ENCODE measurements around the gene KRT222.

KRT222 gene

DNA sequence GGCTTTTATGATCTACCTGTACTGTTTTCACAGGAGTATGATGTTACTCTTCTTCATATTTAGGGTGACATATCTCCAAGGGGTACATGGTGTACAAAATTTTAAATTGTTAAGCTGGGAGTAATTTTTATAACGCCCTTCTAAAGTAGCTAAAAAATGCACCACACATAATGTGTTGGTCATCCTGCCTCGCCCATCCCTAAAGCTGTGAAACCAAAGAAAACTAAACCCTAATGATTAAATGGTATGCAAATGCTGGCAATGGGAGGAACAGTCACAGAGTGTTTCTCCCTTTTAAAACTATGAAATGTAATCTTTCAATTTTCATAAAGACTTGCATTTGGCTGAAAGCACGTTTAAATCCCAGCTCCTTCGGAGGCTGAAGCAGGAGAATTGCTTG lies 40.6 kb upstream of the KRT222 start:
- H3K4me3 ChIP-seq (replicated peaks; ENCODE audit: insufficient read depth, low read length), result no peak overlapping the region
- TF ChIP-seq, protein P1, sequence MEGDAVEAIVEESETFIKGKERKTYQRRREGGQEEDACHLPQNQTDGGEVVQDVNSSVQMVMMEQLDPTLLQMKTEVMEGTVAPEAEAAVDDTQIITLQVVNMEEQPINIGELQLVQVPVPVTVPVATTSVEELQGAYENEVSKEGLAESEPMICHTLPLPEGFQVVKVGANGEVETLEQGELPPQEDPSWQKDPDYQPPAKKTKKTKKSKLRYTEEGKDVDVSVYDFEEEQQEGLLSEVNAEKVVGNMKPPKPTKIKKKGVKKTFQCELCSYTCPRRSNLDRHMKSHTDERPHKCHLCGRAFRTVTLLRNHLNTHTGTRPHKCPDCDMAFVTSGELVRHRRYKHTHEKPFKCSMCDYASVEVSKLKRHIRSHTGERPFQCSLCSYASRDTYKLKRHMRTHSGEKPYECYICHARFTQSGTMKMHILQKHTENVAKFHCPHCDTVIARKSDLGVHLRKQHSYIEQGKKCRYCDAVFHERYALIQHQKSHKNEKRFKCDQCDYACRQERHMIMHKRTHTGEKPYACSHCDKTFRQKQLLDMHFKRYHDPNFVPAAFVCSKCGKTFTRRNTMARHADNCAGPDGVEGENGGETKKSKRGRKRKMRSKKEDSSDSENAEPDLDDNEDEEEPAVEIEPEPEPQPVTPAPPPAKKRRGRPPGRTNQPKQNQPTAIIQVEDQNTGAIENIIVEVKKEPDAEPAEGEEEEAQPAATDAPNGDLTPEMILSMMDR (IDR thresholded peaks at IDR 0.05; ENCODE audit: insufficient read depth, low read length), result no peak
- no peak for TF ChIP-seq SPI1 (IDR thresholded peaks at IDR 0.05; ENCODE audit: borderline replicate concordance, low read depth)
- H3K27ac ChIP-seq (replicated peaks), result no peak overlapping the region
- no peak for DNase-seq (ENCODE audit: low read depth in 1 of 2, low spot score in 1 of 2)
- H3K27me3 ChIP-seq (ENCODE audit: insufficient read depth, poor library complexity, severe bottlenecking), result peaks cover 2% of the 10 kb centered on the region

DNA sequence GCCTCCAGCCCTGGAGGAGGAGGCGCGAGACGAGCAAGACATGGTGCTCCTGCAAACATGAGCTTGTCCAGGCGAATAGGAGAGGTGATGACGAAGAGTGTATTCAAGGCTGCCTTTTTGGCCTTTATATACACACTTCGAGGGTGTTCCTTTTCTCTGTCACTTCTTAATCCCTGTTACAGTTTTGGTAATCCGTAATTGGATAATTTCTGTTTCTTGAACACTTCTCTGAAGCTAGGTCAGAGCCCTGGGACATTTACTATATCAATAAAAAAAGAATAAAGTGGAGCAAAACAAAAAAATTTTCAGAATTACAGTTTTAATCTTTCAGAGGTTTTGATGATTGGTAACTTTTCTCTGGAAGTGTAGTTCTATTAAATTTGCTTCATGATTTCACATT lies 38.7 kb upstream of the KRT222 start, which contains the start of gene KRT24:
Gene KRT24 (minus strand): TSS at position 101 of the 400 bp plus-strand sequence. CDS start 59 bp downstream, at position 42.
- TF ChIP-seq, protein P1 (IDR thresholded peaks at IDR 0.05; ENCODE audit: insufficient read depth, low read length), result no peak
- TF ChIP-seq SPI1 (IDR thresholded peaks at IDR 0.05; ENCODE audit: borderline replicate concordance, low read depth) (no peak), GABPA (IDR thresholded peaks at IDR 0.05; ENCODE audit: low read depth) (no peak), POLR2AphosphoS5 (IDR thresholded peaks at IDR 0.05; ENCODE audit: low read depth) (no peak)
- TF ChIP-seq, protein P2, sequence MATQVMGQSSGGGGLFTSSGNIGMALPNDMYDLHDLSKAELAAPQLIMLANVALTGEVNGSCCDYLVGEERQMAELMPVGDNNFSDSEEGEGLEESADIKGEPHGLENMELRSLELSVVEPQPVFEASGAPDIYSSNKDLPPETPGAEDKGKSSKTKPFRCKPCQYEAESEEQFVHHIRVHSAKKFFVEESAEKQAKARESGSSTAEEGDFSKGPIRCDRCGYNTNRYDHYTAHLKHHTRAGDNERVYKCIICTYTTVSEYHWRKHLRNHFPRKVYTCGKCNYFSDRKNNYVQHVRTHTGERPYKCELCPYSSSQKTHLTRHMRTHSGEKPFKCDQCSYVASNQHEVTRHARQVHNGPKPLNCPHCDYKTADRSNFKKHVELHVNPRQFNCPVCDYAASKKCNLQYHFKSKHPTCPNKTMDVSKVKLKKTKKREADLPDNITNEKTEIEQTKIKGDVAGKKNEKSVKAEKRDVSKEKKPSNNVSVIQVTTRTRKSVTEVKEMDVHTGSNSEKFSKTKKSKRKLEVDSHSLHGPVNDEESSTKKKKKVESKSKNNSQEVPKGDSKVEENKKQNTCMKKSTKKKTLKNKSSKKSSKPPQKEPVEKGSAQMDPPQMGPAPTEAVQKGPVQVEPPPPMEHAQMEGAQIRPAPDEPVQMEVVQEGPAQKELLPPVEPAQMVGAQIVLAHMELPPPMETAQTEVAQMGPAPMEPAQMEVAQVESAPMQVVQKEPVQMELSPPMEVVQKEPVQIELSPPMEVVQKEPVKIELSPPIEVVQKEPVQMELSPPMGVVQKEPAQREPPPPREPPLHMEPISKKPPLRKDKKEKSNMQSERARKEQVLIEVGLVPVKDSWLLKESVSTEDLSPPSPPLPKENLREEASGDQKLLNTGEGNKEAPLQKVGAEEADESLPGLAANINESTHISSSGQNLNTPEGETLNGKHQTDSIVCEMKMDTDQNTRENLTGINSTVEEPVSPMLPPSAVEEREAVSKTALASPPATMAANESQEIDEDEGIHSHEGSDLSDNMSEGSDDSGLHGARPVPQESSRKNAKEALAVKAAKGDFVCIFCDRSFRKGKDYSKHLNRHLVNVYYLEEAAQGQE (IDR thresholded peaks at IDR 0.05; ENCODE audit: insufficient replicate concordance, low read depth), result no peak
- H3K27ac ChIP-seq (replicated peaks), result no peak within 1 kb of the TSS
- no peak for DNase-seq (ENCODE audit: low read depth in 1 of 2, low spot score in 1 of 2)
- no peak within 1 kb of the TSS for H3K4me3 ChIP-seq (replicated peaks; ENCODE audit: insufficient read depth, low read length)
- peaks cover 2% of the 10 kb centered on the region for H3K27me3 ChIP-seq (ENCODE audit: insufficient read depth, poor library complexity, severe bottlenecking)

DNA sequence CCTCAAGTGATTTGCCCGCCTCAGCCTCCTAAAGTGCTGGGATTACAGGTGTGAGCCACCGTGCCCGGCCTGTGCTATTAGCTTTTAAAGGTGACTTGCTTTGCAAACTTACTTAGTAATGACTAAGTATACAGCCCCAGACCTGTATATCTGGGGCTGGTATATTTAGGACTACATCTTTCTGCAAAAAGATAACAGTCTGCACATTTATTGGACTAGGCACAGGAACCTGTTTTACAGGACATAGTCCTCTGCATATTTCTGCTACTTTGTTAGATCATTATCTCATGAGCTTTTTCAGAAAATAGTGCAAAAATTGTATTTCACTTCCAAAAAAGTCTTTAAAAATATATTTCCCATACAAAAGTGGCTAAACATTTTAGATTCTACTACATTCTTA lies 37.3 kb upstream of the KRT222 start:
- DNase-seq (ENCODE audit: low read depth in 1 of 2, low spot score in 1 of 2), result no peak
- Histone ChIP-seq H3K27me3 (ENCODE audit: insufficient read depth, poor library complexity, severe bottlenecking) (peaks cover 2% of the 10 kb centered on the region), H3K4me3 (replicated peaks; ENCODE audit: insufficient read depth, low read length) (no peak overlapping the region), H3K27ac (replicated peaks) (no peak overlapping the region)
- TF ChIP-seq, protein P1 (IDR thresholded peaks at IDR 0.05; ENCODE audit: insufficient read depth, low read length), result no peak

DNA sequence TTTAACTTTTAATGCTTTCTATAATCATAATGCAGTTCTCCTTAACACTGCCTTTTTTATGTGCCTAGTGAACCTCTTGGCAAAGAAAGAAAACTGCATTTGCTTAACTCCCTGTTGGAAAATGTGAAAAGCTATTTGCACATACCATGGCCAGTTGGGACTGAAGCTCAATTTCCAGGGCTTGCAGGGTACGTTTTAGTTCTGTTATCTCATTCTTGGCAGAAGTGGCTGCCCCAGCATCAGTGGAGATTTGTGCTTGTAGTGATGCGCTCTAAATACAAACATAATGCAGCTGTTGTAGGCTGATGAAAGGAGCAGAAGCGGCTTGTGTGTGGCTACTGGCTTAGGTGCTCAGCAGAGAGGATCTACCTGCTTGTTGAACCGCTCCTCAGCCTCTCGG lies 34.9 kb upstream of the KRT222 start:
- H3K4me3 ChIP-seq (replicated peaks; ENCODE audit: insufficient read depth, low read length), result no peak overlapping the region
- peaks cover 3% of the 10 kb centered on the region for H3K27me3 ChIP-seq (ENCODE audit: insufficient read depth, poor library complexity, severe bottlenecking)
- TF ChIP-seq, protein P1 (IDR thresholded peaks at IDR 0.05; ENCODE audit: insufficient read depth, low read length), result no peak
- no peak for DNase-seq (ENCODE audit: low read depth in 1 of 2, low spot score in 1 of 2)
- H3K27ac ChIP-seq (replicated peaks), result no peak overlapping the region

DNA sequence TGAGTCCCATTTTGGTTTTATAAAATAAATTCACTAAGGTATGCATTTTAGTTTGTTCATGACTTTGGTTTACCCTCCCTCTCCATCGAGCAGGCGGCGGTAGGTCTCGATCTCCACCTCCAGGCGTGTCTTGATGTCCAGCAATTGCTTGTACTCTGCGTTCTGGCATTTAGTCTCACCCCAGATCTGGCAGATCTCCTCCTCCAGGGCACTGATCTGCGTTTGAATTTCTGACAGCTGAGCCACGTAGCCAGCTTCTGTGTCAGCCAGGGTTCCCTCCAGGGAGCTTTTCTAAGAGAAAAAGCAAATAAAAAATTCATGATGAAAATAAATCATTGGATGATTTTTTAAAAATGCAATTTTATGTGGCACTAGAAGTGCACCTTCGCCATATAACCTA lies 34.4 kb upstream of the KRT222 start:
- H3K27ac ChIP-seq (replicated peaks), result no peak overlapping the region
- no peak overlapping the region for H3K4me3 ChIP-seq (replicated peaks; ENCODE audit: insufficient read depth, low read length)
- DNase-seq (ENCODE audit: low read depth in 1 of 2, low spot score in 1 of 2), result no peak
- TF ChIP-seq GABPA (IDR thresholded peaks at IDR 0.05; ENCODE audit: low read depth) (no peak), POLR2AphosphoS5 (IDR thresholded peaks at IDR 0.05; ENCODE audit: low read depth) (no peak), SPI1 (IDR thresholded peaks at IDR 0.05; ENCODE audit: borderline replicate concordance, low read depth) (no peak)
- TF ChIP-seq, protein P1 (IDR thresholded peaks at IDR 0.05; ENCODE audit: insufficient read depth, low read length), result no peak
- TF ChIP-seq, protein P2 (IDR thresholded peaks at IDR 0.05; ENCODE audit: insufficient replicate concordance, low read depth), result no peak
- peaks cover 3% of the 10 kb centered on the region for H3K27me3 ChIP-seq (ENCODE audit: insufficient read depth, poor library complexity, severe bottlenecking)
